ENCODE data around the gene PHEX. TPM values are rescaled to one million over a fixed set of nuclear protein-coding genes. Genes with fewer than 3 reads are reported as not detected.

The PHEX gene
- polyA plus RNA-seq, 3 donors = 0.03 TPM; not detected in 2

GRCh38 chrX:22124098-22124497, 92.0 kb downstream of the PHEX start:
- Mint-ChIP-seq H3K27me3 (ENCODE audit: low read depth in 3 of 3) (peaks cover 1 to 14% (median 5%) of the 10 kb centered on the region in 3 donors), H3K9me3 (no peaks in the 10 kb centered on the region), H3K4me1 (no peaks in the 10 kb centered on the region), H3K27ac (no peak overlapping the region), H3K4me3 (no peak overlapping the region), H3K36me3 (no peaks in the 10 kb centered on the region)
- Histone ChIP-seq H3K4me3 (replicated peaks in 1 of 3; ENCODE audit: low read depth in 2 of 3, low read length in 3 of 3) (no peak overlapping the region), H3K4me1 (ENCODE audit: control insufficient read depth in 1 of 2, insufficient read depth in 2 of 2, low read length in 2 of 2) (no peaks in the 10 kb centered on the region), H2AFZ (ENCODE audit: insufficient read depth, low read depth, low read length, poor library complexity, severe bottlenecking) (no peak overlapping the region), H3K27ac (ENCODE audit: low read depth in 1 of 2, low read length in 2 of 2) (no peak overlapping the region), H3K79me2 (ENCODE audit: insufficient read depth, low read length) (no peaks in the 10 kb centered on the region), H3K4me2 (replicated peaks; ENCODE audit: extremely low read depth, low read length, poor library complexity, severe bottlenecking) (no peak overlapping the region), H3K9me3 (replicated peaks in 1 of 2; ENCODE audit: control insufficient read depth in 1 of 2, insufficient read depth in 1 of 2, low read length in 2 of 2) (no peaks in the 10 kb centered on the region), H3K36me3 (replicated peaks in 1 of 2; ENCODE audit: control insufficient read depth in 1 of 2, insufficient read depth in 2 of 2, low read length in 2 of 2) (no peaks in the 10 kb centered on the region), H4K20me1 (ENCODE audit: insufficient read depth, low read length) (no peaks in the 10 kb centered on the region), H3K9ac (ENCODE audit: insufficient read depth, low read length, poor library complexity, severe bottlenecking) (no peak overlapping the region), H3K27me3 (ENCODE audit: control insufficient read depth in 2 of 2, insufficient read depth in 2 of 2, low read length in 2 of 2) (peaks cover 0 to 2% of the 10 kb centered on the region in 2 donors)
- TF ChIP-seq CTCF (IDR thresholded peaks at IDR 0.05) = no peak
- 100% methylated on average over 1 of the region's 6 CpGs for WGBS (ENCODE audit: insufficient coverage)
- intact Hi-C loops (cut with micrococcal nuclease) = no loop called here
- no peak for DNase-seq

- intact Hi-C loops (cut with micrococcal nuclease) = no loop called here
- Histone ChIP-seq H3K79me2 (ENCODE audit: insufficient read depth, low read length) (no peaks in the 10 kb centered on the region), H3K4me1 (ENCODE audit: control insufficient read depth in 1 of 2, insufficient read depth in 2 of 2, low read length in 2 of 2) (no peaks in the 10 kb centered on the region), H3K9me3 (replicated peaks in 1 of 2; ENCODE audit: control insufficient read depth in 1 of 2, insufficient read depth in 1 of 2, low read length in 2 of 2) (no peaks in the 10 kb centered on the region), H4K20me1 (ENCODE audit: insufficient read depth, low read length) (no peaks in the 10 kb centered on the region), H3K27me3 (ENCODE audit: control insufficient read depth in 2 of 2, insufficient read depth in 2 of 2, low read length in 2 of 2) (peaks cover 0 to 2% of the 10 kb centered on the region in 2 donors), H3K4me2 (replicated peaks; ENCODE audit: extremely low read depth, low read length, poor library complexity, severe bottlenecking) (no peak overlapping the region), H3K36me3 (replicated peaks in 1 of 2; ENCODE audit: control insufficient read depth in 1 of 2, insufficient read depth in 2 of 2, low read length in 2 of 2) (no peaks in the 10 kb centered on the region), H3K27ac (ENCODE audit: low read depth in 1 of 2, low read length in 2 of 2) (no peak overlapping the region), H3K9ac (ENCODE audit: insufficient read depth, low read length, poor library complexity, severe bottlenecking) (no peak overlapping the region), H2AFZ (ENCODE audit: insufficient read depth, low read depth, low read length, poor library complexity, severe bottlenecking) (no peak overlapping the region), H3K4me3 (replicated peaks in 1 of 3; ENCODE audit: low read depth in 2 of 3, low read length in 3 of 3) (no peak overlapping the region)
- H3K27me3 Mint-ChIP-seq (ENCODE audit: low read depth in 3 of 3) = peaks cover 3 to 20% (median 5%) of the 10 kb centered on the region in 3 donors
- no peak for TF ChIP-seq CTCF (IDR thresholded peaks at IDR 0.05)
- H3K36me3 Mint-ChIP-seq = no peaks in the 10 kb centered on the region
- no peaks in the 10 kb centered on the region for H3K9me3 Mint-ChIP-seq
- no peak overlapping the region for H3K4me3 Mint-ChIP-seq
- no CpG with 5 or more reads among the region's 1 CpG for WGBS (ENCODE audit: insufficient coverage)
- no peak for DNase-seq
- no peak overlapping the region for H3K27ac Mint-ChIP-seq
- no peaks in the 10 kb centered on the region for H3K4me1 Mint-ChIP-seq
Measured at GRCh38 chrX:22125481-22125880, 93.4 kb downstream of the PHEX start.
